Measurements from ENCODE around the gene S100A3. TPM values are rescaled to one million over a fixed set of nuclear protein-coding genes. Genes with fewer than 3 reads are reported as not detected.

S100A3 gene
- total RNA-seq, 1 experiment from 2014 or later, result 0.33 TPM

DNA sequence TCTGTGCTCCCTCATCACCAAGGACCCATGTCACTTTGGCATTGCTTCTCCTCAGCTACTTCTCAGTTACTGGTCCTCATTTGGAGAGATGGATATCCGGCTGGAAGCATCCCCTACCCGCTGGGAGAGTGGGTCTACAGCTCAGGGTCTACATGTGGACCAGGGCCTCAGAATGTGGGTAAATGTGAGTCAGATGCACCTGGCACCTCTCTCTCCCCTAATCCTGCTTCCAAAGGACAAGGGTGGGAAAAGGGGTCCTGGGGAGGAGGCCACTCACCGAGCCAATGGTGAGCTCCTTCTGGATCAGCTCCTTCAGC lies 14.2 kb downstream of the S100A3 start:
- CTCF ChIA-PET, result interaction anchor here (1.0 to 10.8 kb wide), 11 partner anchors 10 to 181 kb away, joined by 3 to 188 read pairs (median 5); partner anchors contain the start of genes S100A1, S100A13, S100A16 and S100A4
- Mint-ChIP-seq H3K27ac (no peak overlapping the region), H3K9me3 (no peaks in the 10 kb centered on the region), H3K4me3 (no peak overlapping the region), H3K4me1 (peaks cover 50% of the 10 kb centered on the region), H3K27me3 (ENCODE audit: low read depth) (peaks cover 39% of the 10 kb centered on the region), H3K36me3 (no peaks in the 10 kb centered on the region)
- ATAC-seq, result no peak
- POLR2A ChIA-PET, result interaction anchor here (0.6 to 3.0 kb wide), 2 partner anchors 34 to 93 kb away, joined by 3 to 13 read pairs; partner anchors contain the start of genes S100A1 and S100A13
- DNase-seq (ENCODE audit: low spot score), result no peak
- TF ChIP-seq, protein P1, sequence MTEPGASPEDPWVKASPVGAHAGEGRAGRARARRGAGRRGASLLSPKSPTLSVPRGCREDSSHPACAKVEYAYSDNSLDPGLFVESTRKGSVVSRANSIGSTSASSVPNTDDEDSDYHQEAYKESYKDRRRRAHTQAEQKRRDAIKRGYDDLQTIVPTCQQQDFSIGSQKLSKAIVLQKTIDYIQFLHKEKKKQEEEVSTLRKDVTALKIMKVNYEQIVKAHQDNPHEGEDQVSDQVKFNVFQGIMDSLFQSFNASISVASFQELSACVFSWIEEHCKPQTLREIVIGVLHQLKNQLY (CRISPR knock-in tag; IDR thresholded peaks at IDR 0.05), result no peak
- TF ChIP-seq ETV6 (CRISPR knock-in tag; IDR thresholded peaks at IDR 0.05) (no peak), ZNF317 (CRISPR knock-in tag; IDR thresholded peaks at IDR 0.05; ENCODE audit: borderline replicate concordance, low read depth) (no peak), NFE2L1 (CRISPR knock-in tag; IDR thresholded peaks at IDR 0.05) (no peak), GABPB1 (CRISPR knock-in tag; IDR thresholded peaks at IDR 0.05) (no peak), NR1H2 (CRISPR knock-in tag; IDR thresholded peaks at IDR 0.05) (no peak), SP1 (CRISPR knock-in tag; conservative IDR thresholded peaks at IDR 0.05) (no peak), NR3C1 (CRISPR knock-in tag; conservative IDR thresholded peaks at IDR 0.05; ENCODE audit: low read depth) (no peak), ZBTB21 (CRISPR knock-in tag; IDR thresholded peaks at IDR 0.05; ENCODE audit: borderline replicate concordance) (no peak), FOXJ3 (CRISPR knock-in tag; IDR thresholded peaks at IDR 0.05; ENCODE audit: borderline replicate concordance) (no peak), JAZF1 (CRISPR knock-in tag; IDR thresholded peaks at IDR 0.05) (no peak), JUN (CRISPR knock-in tag; IDR thresholded peaks at IDR 0.05) (no peak), ZNF219 (CRISPR knock-in tag; IDR thresholded peaks at IDR 0.05; ENCODE audit: borderline replicate concordance) (no peak), HMGA2 (CRISPR knock-in tag; IDR thresholded peaks at IDR 0.05) (no peak)
- TF ChIP-seq, protein P2, sequence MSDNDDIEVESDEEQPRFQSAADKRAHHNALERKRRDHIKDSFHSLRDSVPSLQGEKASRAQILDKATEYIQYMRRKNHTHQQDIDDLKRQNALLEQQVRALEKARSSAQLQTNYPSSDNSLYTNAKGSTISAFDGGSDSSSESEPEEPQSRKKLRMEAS (CRISPR knock-in tag; IDR thresholded peaks at IDR 0.05), result no peak
- TF ChIP-seq, protein P3, sequence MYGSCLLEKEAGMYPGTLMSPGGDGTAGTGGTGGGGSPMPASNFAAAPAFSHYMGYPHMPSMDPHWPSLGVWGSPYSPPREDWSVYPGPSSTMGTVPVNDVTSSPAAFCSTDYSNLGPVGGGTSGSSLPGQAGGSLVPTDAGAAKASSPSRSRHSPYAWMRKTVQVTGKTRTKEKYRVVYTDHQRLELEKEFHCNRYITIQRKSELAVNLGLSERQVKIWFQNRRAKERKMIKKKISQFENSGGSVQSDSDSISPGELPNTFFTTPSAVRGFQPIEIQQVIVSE (CRISPR knock-in tag; IDR thresholded peaks at IDR 0.05; ENCODE audit: borderline replicate concordance), result no peak
- TF ChIP-seq, protein P4, sequence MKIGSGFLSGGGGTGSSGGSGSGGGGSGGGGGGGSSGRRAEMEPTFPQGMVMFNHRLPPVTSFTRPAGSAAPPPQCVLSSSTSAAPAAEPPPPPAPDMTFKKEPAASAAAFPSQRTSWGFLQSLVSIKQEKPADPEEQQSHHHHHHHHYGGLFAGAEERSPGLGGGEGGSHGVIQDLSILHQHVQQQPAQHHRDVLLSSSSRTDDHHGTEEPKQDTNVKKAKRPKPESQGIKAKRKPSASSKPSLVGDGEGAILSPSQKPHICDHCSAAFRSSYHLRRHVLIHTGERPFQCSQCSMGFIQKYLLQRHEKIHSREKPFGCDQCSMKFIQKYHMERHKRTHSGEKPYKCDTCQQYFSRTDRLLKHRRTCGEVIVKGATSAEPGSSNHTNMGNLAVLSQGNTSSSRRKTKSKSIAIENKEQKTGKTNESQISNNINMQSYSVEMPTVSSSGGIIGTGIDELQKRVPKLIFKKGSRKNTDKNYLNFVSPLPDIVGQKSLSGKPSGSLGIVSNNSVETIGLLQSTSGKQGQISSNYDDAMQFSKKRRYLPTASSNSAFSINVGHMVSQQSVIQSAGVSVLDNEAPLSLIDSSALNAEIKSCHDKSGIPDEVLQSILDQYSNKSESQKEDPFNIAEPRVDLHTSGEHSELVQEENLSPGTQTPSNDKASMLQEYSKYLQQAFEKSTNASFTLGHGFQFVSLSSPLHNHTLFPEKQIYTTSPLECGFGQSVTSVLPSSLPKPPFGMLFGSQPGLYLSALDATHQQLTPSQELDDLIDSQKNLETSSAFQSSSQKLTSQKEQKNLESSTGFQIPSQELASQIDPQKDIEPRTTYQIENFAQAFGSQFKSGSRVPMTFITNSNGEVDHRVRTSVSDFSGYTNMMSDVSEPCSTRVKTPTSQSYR (CRISPR knock-in tag; IDR thresholded peaks at IDR 0.05), result no peak
- TF ChIP-seq, protein P5, sequence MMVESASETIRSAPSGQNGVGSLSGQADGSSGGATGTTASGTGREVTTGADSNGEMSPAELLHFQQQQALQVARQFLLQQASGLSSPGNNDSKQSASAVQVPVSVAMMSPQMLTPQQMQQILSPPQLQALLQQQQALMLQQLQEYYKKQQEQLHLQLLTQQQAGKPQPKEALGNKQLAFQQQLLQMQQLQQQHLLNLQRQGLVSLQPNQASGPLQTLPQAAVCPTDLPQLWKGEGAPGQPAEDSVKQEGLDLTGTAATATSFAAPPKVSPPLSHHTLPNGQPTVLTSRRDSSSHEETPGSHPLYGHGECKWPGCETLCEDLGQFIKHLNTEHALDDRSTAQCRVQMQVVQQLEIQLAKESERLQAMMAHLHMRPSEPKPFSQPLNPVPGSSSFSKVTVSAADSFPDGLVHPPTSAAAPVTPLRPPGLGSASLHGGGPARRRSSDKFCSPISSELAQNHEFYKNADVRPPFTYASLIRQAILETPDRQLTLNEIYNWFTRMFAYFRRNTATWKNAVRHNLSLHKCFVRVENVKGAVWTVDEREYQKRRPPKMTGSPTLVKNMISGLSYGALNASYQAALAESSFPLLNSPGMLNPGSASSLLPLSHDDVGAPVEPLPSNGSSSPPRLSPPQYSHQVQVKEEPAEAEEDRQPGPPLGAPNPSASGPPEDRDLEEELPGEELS (CRISPR knock-in tag; IDR thresholded peaks at IDR 0.05), result no peak
- TF ChIP-seq, protein P6, sequence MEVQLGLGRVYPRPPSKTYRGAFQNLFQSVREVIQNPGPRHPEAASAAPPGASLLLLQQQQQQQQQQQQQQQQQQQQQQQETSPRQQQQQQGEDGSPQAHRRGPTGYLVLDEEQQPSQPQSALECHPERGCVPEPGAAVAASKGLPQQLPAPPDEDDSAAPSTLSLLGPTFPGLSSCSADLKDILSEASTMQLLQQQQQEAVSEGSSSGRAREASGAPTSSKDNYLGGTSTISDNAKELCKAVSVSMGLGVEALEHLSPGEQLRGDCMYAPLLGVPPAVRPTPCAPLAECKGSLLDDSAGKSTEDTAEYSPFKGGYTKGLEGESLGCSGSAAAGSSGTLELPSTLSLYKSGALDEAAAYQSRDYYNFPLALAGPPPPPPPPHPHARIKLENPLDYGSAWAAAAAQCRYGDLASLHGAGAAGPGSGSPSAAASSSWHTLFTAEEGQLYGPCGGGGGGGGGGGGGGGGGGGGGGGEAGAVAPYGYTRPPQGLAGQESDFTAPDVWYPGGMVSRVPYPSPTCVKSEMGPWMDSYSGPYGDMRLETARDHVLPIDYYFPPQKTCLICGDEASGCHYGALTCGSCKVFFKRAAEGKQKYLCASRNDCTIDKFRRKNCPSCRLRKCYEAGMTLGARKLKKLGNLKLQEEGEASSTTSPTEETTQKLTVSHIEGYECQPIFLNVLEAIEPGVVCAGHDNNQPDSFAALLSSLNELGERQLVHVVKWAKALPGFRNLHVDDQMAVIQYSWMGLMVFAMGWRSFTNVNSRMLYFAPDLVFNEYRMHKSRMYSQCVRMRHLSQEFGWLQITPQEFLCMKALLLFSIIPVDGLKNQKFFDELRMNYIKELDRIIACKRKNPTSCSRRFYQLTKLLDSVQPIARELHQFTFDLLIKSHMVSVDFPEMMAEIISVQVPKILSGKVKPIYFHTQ (CRISPR knock-in tag; IDR thresholded peaks at IDR 0.05), result no peak
- TF ChIP-seq, protein P7, sequence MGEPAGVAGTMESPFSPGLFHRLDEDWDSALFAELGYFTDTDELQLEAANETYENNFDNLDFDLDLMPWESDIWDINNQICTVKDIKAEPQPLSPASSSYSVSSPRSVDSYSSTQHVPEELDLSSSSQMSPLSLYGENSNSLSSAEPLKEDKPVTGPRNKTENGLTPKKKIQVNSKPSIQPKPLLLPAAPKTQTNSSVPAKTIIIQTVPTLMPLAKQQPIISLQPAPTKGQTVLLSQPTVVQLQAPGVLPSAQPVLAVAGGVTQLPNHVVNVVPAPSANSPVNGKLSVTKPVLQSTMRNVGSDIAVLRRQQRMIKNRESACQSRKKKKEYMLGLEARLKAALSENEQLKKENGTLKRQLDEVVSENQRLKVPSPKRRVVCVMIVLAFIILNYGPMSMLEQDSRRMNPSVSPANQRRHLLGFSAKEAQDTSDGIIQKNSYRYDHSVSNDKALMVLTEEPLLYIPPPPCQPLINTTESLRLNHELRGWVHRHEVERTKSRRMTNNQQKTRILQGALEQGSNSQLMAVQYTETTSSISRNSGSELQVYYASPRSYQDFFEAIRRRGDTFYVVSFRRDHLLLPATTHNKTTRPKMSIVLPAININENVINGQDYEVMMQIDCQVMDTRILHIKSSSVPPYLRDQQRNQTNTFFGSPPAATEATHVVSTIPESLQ (CRISPR knock-in tag; IDR thresholded peaks at IDR 0.05), result no peak
